Measurements from ENCODE around the gene ENTPD8.
"Not testable (repeated sequence)": the region's sequence is repeated elsewhere in the genome, so short reads cannot be mapped to it uniquely, and the experiment has no call there.

ENTPD8 gene

GRCh38 chr9:137476856-137477255 lies 35.7 kb upstream of the ENTPD8 start:
- DNase-seq, result no peak

- DNase-seq, result no peak
These were observed 34.5 kb upstream of the ENTPD8 start for GRCh38 chr9:137475666-137476065.

- no peak for DNase-seq
These were observed 33.1 kb upstream of the ENTPD8 start for GRCh38 chr9:137474271-137474670.

GRCh38 chr9:137470785-137471184 lies 29.6 kb upstream of the ENTPD8 start:
- no peak for DNase-seq

- DNase-seq, result no peak
These were observed 26.7 kb upstream of the ENTPD8 start for GRCh38 chr9:137467896-137468295.

GRCh38 chr9:137467161-137467581 lies 26.0 kb upstream of the ENTPD8 start:
- no peak for DNase-seq

- not testable (repeated sequence) for DNase-seq
These were observed 25.4 kb upstream of the ENTPD8 start for GRCh38 chr9:137466389-137467085.

GRCh38 chr9:137465720-137466388 lies 24.7 kb upstream of the ENTPD8 start:
- no peak for DNase-seq

- no peak for DNase-seq
These were observed 24.0 kb upstream of the ENTPD8 start for GRCh38 chr9:137465000-137465719.

- no peak for DNase-seq
These were observed 23.3 kb upstream of the ENTPD8 start for GRCh38 chr9:137464291-137464999.

- no peak for DNase-seq
These were observed 22.8 kb upstream of the ENTPD8 start for GRCh38 chr9:137463931-137464290.

- no peak for DNase-seq
These were observed 22.1 kb upstream of the ENTPD8 start for GRCh38 chr9:137462986-137463930.

- no peak for DNase-seq
These were observed 21.3 kb upstream of the ENTPD8 start for GRCh38 chr9:137462396-137462985.

- no peak for DNase-seq
These were observed 20.7 kb upstream of the ENTPD8 start for GRCh38 chr9:137461663-137462395.

- no peak for DNase-seq
These were observed 20.1 kb upstream of the ENTPD8 start for GRCh38 chr9:137461316-137461662.

GRCh38 chr9:137460363-137461315 lies 19.5 kb upstream of the ENTPD8 start:
- DNase-seq, result no peak

- no peak for DNase-seq
These were observed 18.6 kb upstream of the ENTPD8 start for GRCh38 chr9:137459601-137460362.

GRCh38 chr9:137459152-137459600 lies 18.0 kb upstream of the ENTPD8 start, which contains the start of gene NSMF:
Gene NSMF, minus strand, starts transcription at chr9:137459334. Its CDS starts 232 bp downstream, at chr9:137459102.
- DNase-seq, result peak in 49 of 51 donors; percentile 23 to 98 (median 90)
